HepG2 (cell line): Measurements from ENCODE around the gene FGD6. TPM values are rescaled to one million over a fixed set of nuclear protein-coding genes. Genes with fewer than 3 reads are reported as not detected.

Experiments
- HDAC2 ChIP-seq: sonication (generic); formaldehyde crosslinking; IDR thresholded peaks from 2 replicates; pipeline ENCODE4 v1.4.0; 2020; ENCODE audit warnings: missing genetic modification reagents
- JARID2 ChIP-seq: sonication (generic); formaldehyde crosslinking; IDR thresholded peaks from 2 replicates; pipeline ENCODE4 v1.8.1; 2023; ENCODE audit warnings: missing genetic modification reagents, inconsistent platforms; ENCODE audit not compliant: insufficient replicate concordance
- KAT7 ChIP-seq: IDR thresholded peaks from 2 replicates; pipeline ENCODE4 v1.6.1; 2018; ENCODE audit warnings: borderline replicate concordance, missing compliant biosample characterization
- KLF9 ChIP-seq: IDR thresholded peaks from 2 replicates; pipeline ENCODE4 v1.6.1; 2016; ENCODE audit warnings: low read depth
- NR2C2 ChIP-seq: sonication (generic); formaldehyde crosslinking; IDR thresholded peaks from 2 replicates; pipeline ENCODE4 v1.4.0; 2020; ENCODE audit warnings: missing genetic modification reagents, mild to moderate bottlenecking, moderate library complexity, borderline replicate concordance
- PRMT3 ChIP-seq: sonication (generic); formaldehyde crosslinking; IDR thresholded peaks from 2 replicates; pipeline ENCODE4 v1.8.1; 2022; ENCODE audit warnings: low read depth, mild to moderate bottlenecking, moderate library complexity, missing genetic modification reagents, borderline replicate concordance
- ZBTB10 ChIP-seq: sonication (generic); formaldehyde crosslinking; IDR thresholded peaks from 2 replicates; pipeline ENCODE4 v1.4.0; 2020; ENCODE audit warnings: missing genetic modification reagents, borderline replicate concordance
- ZBTB7B ChIP-seq: sonication (generic); formaldehyde crosslinking; IDR thresholded peaks from 2 replicates; pipeline ENCODE4 v1.4.0; 2020; ENCODE audit warnings: missing genetic modification reagents
- ZNF350 ChIP-seq: sonication (generic); formaldehyde crosslinking; IDR thresholded peaks from 2 replicates; pipeline ENCODE4 v1.4.0; 2020; ENCODE audit warnings: mild to moderate bottlenecking, low read depth, missing genetic modification reagents, borderline replicate concordance
- ZNF747 ChIP-seq: sonication (generic); formaldehyde crosslinking; IDR thresholded peaks from 2 replicates; pipeline ENCODE4 v1.8.1; 2023; ENCODE audit warnings: missing genetic modification reagents, mild to moderate bottlenecking, borderline replicate concordance
- ZNF782 ChIP-seq: sonication (generic); formaldehyde crosslinking; IDR thresholded peaks from 2 replicates; pipeline ENCODE4 v1.4.0; 2020; ENCODE audit warnings: missing genetic modification reagents, mild to moderate bottlenecking, borderline replicate concordance
- polyA plus RNA-seq, 8 experiments: library from polyadenylated mRNA; depleted of rRNA in 3 of 8; stranded (reverse) in 7 of 8; unstranded in 1 of 8; fragments of >200 nt; fragmentation: Illumina TruSeq in 4 of 8; extraction: Trizol in 4 of 8; gene quantifications; 2 replicates each; pipeline versions ENCODE4 v1.2.1 to v1.2.3, GENCODE V29; 2011 to 2016; ENCODE audit warnings: low read depth in 4 of 8, missing spikeins in 1 of 8, mixed read lengths in 1 of 8; ENCODE audit not compliant: insufficient read depth in 1 of 8
- total RNA-seq, 5 experiments: library from RNA; depleted of rRNA; stranded (reverse); fragments of >200 nt; fragmentation: Illumina TruSeq; extraction: Trizol; gene quantifications; 2 replicates each; pipeline ENCODE4 v1.2.3, GENCODE V29; 2016; ENCODE audit warnings: low read depth in 1 of 5
- TF ChIP-seq, protein P1 (sequence below): sonication (generic); formaldehyde crosslinking; IDR thresholded peaks from 2 replicates; pipeline ENCODE4 v1.4.0; 2020; ENCODE audit warnings: missing genetic modification reagents, mild to moderate bottlenecking, borderline replicate concordance
- TF ChIP-seq, protein P2 (sequence below): sonication (generic); formaldehyde crosslinking; IDR thresholded peaks from 2 replicates; pipeline ENCODE4 v1.5.0; 2020; ENCODE audit warnings: mild to moderate bottlenecking, missing genetic modification reagents, borderline replicate concordance

The FGD6 gene
- total and polyA plus RNA-seq, 2 of the 13 experiments (the other 11 are each of a cell fraction or from before 2014, with no cell fraction given): 2.2 to 4.3 TPM

DNA sequence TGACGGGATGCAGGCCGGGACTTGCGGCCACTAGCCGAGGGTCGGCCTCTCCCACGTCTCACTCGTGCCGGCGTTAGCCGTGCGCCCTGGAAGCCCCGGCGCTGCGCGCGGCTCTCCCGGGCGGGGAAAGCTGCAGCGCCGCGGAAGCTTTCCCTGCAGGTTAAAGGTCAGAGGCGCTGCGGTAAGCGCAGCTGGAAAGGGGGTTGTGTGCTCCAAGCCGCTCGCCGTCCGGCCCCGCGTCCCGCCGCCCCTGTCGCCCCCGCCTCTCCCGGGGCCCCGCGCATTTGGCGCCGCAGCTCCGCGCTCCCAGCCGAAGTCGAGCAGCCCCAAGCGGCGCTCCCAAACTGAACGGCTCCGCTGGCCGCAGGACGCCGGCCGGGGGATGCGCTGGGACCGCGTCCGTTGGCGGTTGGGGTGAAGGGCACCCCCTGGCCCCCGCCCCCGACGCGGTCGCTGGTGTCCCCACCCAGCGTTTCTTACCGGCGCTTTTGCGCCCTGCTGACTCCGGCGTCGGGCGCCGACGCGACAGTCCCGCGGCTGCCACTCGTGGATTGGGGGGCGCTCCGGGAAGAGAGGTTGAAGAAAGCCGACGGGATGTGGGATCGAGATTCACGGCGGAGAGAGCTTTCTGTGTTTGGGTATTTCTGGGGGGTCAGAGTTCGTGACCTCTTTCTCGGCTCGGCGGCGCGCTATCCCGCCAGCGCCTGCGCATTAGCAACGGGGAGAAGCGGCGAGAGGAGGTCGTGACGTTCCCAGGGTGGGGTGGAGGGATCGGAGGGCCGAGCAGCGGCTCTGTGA, 144.2 kb downstream of the FGD6 start, which contains the start of gene NR2C1 (continued):
- TF ChIP-seq, protein P1, sequence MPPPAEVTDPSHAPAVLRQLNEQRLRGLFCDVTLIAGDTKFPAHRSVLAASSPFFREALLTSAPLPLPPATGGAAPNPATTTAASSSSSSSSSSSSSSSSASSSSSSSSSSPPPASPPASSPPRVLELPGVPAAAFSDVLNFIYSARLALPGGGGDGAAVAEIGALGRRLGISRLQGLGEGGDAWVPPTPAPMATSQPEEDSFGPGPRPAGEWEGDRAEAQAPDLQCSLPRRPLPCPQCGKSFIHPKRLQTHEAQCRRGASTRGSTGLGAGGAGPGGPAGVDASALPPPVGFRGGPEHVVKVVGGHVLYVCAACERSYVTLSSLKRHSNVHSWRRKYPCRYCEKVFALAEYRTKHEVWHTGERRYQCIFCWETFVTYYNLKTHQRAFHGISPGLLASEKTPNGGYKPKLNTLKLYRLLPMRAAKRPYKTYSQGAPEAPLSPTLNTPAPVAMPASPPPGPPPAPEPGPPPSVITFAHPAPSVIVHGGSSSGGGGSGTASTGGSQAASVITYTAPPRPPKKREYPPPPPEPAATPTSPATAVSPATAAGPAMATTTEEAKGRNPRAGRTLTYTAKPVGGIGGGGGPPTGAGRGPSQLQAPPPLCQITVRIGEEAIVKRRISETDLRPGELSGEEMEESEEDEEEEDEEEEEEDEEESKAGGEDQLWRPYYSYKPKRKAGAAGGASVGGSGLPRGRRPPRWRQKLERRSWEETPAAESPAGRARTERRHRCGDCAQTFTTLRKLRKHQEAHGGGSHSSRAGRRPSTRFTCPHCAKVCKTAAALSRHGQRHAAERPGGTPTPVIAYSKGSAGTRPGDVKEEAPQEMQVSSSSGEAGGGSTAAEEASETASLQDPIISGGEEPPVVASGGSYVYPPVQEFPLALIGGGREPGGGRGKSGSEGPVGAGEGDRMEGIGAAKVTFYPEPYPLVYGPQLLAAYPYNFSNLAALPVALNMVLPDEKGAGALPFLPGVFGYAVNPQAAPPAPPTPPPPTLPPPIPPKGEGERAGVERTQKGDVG (CRISPR knock-in tag): 0 out of 2 replicates have a peak, but pooled peaks have one; percentile 30
- TF ChIP-seq JARID2 (CRISPR knock-in tag) (no peak), ZNF782 (CRISPR knock-in tag) (peak; percentile 53; the same call in 1 of the 2 replicates), ZBTB10 (CRISPR knock-in tag) (0 out of 2 replicates have a peak, but pooled peaks have one; percentile 40), KAT7 (CRISPR knock-in tag) (no peak), HDAC2 (peak; percentile 64; the same call in 1 of the 2 replicates), ZBTB7B (peak; percentile 10; the same call in 1 of the 2 replicates), NR2C2 (CRISPR knock-in tag) (peak; percentile 98), PRMT3 (CRISPR knock-in tag) (no peak), ZNF747 (CRISPR knock-in tag) (peak; percentile 72; the same call in 1 of the 2 replicates), ZNF350 (peak; percentile 31; the same call in 1 of the 2 replicates), KLF9 (no peak)
- TF ChIP-seq, protein P2, sequence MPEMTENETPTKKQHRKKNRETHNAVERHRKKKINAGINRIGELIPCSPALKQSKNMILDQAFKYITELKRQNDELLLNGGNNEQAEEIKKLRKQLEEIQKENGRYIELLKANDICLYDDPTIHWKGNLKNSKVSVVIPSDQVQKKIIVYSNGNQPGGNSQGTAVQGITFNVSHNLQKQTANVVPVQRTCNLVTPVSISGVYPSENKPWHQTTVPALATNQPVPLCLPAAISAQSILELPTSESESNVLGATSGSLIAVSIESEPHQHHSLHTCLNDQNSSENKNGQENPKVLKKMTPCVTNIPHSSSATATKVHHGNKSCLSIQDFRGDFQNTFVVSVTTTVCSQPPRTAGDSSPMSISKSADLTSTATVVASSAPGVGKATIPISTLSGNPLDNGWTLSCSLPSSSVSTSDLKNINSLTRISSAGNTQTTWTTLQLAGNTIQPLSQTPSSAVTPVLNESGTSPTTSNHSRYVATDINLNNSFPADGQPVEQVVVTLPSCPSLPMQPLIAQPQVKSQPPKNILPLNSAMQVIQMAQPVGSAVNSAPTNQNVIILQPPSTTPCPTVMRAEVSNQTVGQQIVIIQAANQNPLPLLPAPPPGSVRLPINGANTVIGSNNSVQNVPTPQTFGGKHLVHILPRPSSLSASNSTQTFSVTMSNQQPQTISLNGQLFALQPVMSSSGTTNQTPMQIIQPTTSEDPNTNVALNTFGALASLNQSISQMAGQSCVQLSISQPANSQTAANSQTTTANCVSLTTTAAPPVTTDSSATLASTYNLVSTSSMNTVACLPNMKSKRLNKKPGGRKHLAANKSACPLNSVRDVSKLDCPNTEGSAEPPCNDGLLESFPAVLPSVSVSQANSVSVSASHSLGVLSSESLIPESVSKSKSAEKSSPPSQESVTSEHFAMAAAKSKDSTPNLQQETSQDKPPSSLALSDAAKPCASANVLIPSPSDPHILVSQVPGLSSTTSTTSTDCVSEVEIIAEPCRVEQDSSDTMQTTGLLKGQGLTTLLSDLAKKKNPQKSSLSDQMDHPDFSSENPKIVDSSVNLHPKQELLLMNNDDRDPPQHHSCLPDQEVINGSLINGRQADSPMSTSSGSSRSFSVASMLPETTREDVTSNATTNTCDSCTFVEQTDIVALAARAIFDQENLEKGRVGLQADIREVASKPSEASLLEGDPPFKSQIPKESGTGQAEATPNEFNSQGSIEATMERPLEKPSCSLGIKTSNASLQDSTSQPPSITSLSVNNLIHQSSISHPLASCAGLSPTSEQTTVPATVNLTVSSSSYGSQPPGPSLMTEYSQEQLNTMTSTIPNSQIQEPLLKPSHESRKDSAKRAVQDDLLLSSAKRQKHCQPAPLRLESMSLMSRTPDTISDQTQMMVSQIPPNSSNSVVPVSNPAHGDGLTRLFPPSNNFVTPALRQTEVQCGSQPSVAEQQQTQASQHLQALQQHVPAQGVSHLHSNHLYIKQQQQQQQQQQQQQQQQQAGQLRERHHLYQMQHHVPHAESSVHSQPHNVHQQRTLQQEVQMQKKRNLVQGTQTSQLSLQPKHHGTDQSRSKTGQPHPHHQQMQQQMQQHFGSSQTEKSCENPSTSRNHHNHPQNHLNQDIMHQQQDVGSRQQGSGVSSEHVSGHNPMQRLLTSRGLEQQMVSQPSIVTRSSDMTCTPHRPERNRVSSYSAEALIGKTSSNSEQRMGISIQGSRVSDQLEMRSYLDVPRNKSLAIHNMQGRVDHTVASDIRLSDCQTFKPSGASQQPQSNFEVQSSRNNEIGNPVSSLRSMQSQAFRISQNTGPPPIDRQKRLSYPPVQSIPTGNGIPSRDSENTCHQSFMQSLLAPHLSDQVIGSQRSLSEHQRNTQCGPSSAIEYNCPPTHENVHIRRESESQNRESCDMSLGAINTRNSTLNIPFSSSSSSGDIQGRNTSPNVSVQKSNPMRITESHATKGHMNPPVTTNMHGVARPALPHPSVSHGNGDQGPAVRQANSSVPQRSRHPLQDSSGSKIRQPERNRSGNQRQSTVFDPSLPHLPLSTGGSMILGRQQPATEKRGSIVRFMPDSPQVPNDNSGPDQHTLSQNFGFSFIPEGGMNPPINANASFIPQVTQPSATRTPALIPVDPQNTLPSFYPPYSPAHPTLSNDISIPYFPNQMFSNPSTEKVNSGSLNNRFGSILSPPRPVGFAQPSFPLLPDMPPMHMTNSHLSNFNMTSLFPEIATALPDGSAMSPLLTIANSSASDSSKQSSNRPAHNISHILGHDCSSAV (CRISPR knock-in tag): no peak
